NCI-H2227 (cell line): ENCODE measurements around the gene CACNA1C.

Experiments
- DNase-seq: peaks from one replicate; lab custom pipeline; 2025; ENCODE audit not compliant: unreplicated experiment; lab: John Stamatoyannopoulos, UW

The CACNA1C gene

GRCh38 chr12:2535583-2536204, 482.9 kb downstream of the CACNA1C start:
- no peak for DNase-seq

GRCh38 chr12:2536724-2537123, 483.9 kb downstream of the CACNA1C start:
- no peak for DNase-seq

- DNase-seq, result no peak
Observed at GRCh38 chr12:2537868-2538541, 485.2 kb downstream of the CACNA1C start.

DNA sequence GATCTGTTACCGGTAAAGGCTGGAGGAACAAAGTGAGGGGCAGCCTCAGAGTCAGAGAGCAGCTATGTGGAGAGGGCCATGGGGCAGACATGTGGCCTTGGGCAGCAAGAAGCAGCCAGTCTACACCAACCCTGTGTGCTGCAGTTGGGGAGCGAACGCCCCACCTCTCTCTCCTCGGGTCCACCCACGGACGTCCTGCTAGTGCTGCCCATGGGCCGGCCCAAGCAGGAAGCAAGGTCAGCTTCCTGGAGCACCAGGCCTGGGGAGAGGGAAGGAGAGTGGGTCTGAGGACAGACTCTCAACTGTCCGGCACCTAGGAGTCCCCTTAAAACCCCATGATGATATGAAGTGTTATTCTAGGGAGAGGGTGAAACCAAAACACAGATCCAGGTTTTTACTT, 487.2 kb downstream of the CACNA1C start:
- no peak for DNase-seq

DNA sequence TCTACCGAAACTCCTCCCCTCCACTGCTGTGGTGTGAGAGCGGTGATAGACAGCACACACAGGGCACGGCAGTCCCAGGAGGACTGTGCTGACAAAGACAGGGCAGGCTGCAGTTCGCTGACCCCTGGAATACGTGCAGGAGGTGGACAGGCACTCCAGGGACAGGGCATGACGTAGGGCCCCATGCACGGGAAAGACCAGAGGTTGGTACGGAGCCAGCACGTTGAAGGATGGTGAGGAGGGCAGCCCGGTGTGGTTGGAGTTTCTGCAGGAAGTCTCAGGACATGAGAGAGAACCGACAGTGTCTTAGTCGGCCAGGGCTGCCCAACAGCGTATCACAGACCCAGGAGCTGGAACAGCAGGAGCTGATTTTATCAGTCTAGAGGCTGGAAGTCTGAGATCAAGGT, 487.8 kb downstream of the CACNA1C start:
- no peak for DNase-seq

DNA sequence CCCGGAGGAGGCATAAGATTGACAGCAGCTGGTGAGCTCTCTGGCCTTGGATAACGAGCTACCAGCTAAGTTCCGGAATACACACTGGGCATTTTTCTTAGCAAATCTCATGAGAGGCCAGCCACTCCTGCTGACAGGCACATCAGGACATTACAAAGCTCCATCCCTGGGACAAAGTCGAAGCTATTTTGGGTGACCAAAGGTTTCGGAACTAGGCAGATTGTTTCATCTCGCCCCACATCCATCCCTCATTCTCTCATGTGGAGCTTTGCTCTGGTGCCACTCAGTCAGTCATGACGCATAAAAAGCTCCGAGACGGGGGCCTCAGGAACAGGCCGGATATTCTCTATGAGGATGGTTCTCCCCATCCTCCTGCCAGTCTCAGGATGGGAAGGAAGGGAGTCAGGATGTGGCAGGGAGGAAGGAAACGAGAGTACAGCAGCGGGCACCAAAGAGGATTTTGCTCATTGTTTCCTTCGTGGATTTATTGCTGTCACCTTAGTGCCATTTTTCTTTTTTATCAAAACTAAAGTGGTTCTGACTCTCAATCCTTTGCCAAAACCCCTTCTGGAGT, 488.9 kb downstream of the CACNA1C start:
- DNase-seq, result no peak

DNA sequence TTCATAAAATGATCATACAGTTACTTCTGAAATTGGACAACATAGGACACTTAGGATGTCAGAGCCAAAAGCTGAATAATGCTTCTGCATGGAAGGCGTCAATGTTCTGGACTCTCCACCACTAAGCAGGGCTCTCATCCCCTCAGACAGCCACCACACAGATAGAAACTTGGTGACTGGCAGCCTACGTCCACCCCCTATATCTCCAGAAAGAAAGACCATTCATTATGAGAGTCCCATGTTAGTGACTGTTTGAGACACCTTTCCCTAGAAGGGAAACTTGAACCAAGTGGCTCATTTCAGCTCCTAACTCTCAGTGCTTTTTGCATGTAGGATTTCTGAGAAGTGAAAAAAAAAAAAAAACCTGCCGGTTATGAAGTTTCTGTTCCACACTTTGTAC, 491.0 kb downstream of the CACNA1C start:
- no peak for DNase-seq

GRCh38 chr12:2544230-2544629, 491.4 kb downstream of the CACNA1C start:
- DNase-seq, result no peak

- DNase-seq, result no peak
Observed at GRCh38 chr12:2547273-2548044, 494.7 kb downstream of the CACNA1C start.

DNA sequence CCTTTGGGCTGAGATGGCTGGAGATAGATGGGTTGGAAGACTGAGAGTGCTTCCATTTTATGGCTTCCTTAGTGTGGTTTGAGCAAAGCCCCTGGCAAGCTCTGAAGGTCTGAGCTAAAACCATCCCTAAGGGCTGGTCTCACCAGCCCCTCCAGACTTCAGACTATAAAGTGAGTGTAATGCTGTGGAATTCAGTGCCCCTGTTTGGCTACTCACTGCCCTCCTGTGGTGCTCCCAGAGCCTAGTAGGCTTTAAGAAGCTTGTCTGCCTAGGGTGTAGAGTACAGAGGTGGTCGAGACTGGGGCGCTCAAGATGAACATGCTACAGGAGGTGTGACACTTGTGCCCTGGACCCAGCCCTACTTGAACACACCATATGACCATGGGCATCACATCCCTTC, 495.3 kb downstream of the CACNA1C start:
- DNase-seq, result no peak

DNA sequence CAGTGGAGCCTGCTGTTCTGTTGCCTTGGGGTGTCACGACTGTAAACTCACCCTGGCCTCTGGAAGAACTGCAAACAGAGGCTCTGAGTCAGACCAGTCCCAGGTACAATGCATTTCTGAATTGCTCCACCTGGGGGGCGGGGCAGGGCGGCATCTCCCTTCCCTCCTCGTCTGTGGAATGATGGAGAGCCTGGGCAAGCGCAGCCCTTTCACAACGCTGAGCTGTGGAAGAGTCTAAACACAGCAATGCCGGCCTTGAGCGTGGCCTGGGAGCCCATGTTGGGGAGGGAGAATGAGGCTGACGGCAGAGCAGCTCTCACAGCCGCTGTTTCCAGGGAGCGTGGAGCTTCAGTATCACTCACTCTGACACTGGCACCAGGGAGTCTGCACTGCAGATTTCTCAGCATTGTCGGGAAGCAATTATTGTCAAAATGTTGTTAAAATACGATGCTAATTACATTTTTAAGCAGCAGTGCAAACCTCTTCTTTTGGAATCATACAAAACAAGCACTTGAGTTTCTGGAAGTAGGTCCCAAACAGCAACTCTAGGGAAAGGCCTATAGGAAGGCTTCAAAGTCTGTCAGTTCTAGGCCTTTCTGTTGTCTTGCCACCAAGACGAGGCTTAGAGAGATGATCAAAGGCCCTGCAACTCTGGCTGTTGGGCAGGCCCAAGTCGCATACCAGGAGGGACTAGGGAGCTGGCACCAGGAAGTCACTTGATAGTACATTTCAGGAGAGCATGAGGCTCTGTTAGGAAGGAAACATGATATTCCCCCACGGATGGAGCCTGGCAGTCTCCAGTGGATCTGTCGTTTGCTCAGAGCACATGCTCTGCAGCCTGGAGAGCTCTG, 498.0 kb downstream of the CACNA1C start:
- no peak for DNase-seq

DNA sequence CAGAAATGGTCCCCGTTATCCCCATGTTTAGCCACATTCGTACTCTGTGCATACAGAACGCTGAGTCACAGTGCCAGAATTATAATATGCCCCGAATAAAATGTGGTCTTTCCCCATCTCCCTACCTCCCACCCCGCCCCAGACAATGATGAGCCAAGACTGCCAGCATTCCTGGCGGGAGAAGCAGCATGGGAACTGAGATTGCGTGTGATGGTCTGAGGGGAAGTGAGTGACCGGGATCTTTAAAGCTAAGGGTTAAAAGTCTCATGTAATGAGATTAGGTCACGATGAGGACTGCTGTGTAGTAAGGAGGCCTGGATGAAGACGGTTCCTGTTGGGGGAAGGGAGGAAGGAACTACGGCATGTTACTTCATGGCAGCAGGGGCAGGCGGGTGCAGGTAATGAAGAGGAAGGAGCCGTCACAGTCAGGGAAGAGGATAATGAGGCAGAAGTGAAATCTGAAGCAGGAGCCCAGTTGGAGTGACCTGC, 498.7 kb downstream of the CACNA1C start:
- DNase-seq, result no peak

GRCh38 chr12:2552000-2552756, 499.4 kb downstream of the CACNA1C start:
- no peak for DNase-seq

- DNase-seq, result peak; percentile 52
Observed at GRCh38 chr12:2553388-2554126, 500.8 kb downstream of the CACNA1C start.

- DNase-seq, result peak; percentile 78
Observed at GRCh38 chr12:2555487-2556082, 502.8 kb downstream of the CACNA1C start.

- DNase-seq, result no peak
Observed at GRCh38 chr12:2557597-2557996, 504.8 kb downstream of the CACNA1C start.

GRCh38 chr12:2559931-2560330, 507.1 kb downstream of the CACNA1C start:
- DNase-seq, result no peak

DNA sequence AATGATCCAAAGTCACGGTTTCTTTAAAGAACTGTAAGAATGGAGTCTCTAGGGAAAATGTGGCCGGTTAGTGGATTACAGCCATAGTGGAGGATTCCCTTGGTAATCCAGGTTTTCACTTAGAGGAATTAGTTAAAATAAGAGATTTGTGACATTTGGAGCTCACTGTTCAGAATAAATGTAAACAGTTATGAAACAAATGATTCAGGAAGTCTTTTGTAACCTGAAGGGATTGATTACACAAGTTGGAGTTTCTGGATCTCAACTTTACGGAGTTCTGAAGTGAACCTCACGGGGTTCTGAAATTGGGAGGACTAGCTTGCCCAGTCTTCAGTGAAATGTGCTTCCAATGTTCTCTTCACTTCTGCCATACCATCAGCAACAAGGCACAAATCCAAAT, 507.6 kb downstream of the CACNA1C start:
- no peak for DNase-seq

DNA sequence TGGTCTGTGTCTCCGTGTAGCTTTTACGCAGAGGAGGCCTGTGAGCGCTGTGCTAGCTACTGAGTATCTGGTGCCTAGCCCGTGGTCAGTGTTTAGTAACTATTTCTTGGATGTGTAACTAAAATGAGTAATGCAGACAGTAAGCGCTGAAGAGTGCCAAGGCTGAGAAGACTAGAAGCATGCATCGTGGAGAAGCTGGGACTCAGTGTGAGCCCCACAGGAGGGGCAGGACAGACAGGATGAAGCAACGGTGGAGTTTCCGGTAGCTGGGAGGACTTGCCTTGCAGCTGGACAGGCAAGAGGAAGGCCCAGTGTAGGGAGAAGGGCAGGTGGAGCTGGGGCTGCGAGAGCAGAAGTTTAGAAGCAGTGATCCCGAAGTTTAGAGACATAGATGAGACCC, 508.6 kb downstream of the CACNA1C start:
- DNase-seq, result no peak
